NOMO-1 treated with DMSO at 0.1 percent for 48 hours (cell line): Measurements from ENCODE around the gene RILPL2.
"Not testable (repeated sequence)": the region's sequence is repeated elsewhere in the genome, so short reads cannot be mapped to it uniquely, and the experiment has no call there.

Experiments
- DNase-seq: peaks from one replicate; lab custom pipeline; 2025; ENCODE audit not compliant: unreplicated experiment; lab: John Stamatoyannopoulos, UW

The RILPL2 gene, protein sequence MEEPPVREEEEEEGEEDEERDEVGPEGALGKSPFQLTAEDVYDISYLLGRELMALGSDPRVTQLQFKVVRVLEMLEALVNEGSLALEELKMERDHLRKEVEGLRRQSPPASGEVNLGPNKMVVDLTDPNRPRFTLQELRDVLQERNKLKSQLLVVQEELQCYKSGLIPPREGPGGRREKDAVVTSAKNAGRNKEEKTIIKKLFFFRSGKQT

DNA sequence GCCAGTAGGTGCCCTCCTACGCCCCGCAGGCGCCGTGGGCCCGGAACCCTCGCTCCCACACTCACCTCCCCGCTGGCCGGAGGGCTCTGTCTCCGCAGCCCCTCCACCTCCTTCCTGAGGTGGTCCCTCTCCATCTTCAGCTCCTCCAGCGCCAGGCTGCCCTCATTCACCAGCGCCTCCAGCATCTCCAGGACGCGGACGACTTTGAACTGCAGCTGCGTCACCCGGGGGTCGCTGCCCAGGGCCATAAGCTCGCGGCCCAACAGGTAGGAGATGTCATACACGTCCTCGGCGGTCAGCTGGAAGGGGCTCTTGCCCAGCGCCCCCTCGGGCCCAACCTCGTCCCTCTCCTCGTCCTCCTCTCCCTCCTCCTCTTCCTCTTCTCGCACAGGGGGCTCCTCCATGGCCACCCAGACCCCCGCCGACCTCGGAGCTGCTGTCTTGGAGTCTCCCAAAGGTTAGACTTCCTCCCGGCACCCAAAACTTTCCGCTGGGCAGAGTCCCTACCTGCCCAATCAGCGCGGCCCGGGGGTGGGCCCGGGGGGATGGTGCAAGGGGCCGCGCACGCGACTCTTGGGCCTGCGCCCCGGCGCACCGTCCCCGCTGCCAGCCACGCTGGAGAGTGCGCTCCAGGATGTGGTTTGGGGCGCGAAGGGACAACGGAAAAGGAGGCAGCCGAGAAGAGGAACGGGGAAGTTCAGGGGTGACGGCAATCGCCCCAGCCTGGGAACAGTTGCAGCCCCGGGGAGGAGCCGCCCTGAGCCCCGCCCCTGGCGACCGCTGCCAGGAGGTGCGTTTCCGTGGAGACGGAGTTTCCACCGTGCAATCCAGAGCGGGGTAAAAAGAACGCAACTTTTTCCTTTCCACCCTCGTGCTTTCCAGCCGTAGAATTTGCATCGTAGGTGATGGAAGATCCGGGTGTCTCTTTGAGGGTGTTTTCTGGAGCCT lies at the start of gene RILPL2:
Gene RILPL2 (minus strand): TSS at position 668 of the 948 bp plus-strand sequence. CDS start 264 bp downstream, at position 404.
- peak; percentile 99 for DNase-seq

DNA sequence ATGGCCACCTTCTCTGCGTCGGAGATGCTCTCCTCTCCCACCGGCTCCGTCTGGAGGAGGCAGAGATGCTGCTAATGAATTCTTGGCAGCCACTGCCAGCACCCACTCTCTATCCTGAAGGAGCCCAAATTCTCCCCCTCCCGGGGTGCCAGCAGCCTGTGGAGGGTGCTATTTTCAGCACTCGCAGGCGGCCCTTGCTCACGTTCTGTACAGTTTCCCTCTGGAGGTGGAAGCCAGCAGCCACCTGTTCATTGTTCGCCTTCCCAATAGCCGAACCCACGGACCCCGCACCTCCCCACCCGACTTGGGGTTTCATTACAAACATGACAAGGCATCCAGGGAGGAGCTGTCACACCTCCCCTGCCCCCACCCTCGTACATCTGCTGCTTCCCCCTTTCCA lies 49.3 kb upstream of the RILPL2 start:
- DNase-seq: no peak

DNA sequence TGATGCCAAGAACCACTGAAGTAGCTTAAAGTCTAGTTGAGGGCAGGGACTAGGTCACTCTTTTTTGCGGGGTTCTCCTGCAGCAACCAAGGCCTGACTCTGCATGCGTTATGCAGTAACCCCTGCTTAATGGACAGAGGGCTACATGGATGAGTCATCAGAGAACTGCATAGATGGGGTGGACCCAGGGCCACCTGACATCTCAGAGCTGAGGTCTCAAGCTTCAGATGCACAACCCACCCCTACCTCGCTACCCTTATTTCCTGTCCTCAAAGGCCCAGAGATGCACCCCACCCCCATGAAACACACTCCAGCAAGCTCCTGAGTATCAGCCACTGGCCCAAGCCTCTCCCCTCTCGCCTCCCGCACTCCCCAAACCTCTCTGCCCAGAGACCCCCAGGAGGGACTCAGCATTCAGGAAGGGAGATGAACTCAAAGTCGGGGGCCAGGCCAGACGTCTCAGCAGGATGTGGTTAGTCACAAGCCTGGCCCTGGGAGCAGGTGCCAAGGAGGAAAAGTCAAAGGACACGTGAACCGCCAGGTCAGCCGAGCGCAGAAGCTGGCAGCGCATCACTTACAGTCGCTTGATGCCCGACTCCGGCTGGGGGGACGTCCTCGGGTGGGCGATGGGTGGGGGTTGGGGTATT lies 47.2 kb upstream of the RILPL2 start:
- DNase-seq: no peak

DNA sequence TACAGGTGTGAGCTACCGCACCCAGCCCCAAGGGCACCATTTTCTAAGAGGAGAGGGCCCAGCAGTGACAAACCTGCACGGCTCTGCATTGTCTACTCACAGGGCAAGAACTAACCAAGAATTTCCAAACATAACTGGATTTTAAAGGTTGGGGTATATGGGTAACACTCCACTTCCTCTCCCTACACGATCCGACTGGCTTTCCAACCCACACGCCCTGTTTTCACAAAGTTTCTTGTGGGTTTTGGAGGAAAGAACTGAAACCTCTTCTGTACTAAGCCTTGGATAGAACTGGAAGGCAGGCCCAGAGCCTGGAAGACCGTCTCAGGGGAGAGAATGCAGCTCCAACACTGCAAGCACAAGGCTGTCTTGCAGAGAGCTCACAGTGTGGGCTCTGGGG lies 46.4 kb upstream of the RILPL2 start:
- no peak for DNase-seq

DNA sequence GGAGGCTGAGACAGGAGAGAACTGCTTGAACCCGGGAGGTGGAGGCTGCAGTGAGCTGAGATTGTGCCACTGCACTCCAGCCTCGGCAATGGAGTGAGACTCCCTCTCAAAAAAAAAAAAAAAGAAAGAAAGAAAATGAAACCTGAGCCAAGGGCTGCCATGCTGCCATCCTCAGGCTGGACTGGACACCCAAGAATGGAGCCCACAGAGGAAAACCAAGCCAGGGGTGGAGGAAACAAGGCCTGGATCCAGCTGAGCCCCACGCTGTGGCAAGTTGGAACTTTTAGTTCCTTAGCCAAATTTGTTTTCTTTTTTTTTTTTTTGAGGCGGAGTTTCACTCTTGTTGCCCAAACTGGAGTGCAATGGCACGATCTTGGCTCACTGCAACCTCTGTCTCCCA lies 44.8 kb upstream of the RILPL2 start:
- DNase-seq: not testable (repeated sequence)

DNA sequence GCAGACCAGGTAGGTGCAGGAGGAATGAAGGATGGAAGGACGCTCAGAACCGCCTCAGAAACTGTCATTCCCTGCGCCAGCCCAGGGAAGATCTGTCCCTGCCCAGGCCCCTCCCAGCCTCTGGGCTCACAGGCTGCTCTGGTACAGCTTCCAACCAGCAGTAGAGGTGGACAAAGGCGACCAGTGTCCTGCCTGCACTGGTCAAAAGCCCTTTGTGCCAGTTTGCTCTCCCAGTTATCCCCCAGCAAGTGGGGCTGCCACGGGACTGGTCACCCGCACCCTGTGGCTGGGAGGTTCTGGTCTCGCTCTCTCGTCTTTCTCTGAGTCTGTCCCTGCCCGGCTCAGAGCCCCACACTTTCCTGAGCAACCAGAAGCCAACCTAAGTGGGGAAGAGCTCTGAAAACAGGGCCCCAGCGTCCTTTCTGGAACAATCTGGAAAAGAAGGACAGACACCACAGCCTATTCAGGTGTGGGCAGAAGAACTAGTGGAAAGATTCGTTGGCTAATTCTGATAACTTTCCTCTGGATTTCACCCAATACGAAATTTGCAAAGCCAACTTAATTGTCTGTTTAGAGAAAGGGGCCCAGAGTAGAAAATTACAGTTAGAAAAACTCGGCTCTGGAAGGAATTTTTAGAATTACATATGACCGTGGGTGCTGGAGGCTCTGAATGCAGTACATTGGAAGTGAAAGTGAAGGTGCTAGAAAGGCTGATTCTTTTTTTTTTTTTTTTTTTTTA lies 43.1 kb upstream of the RILPL2 start:
- DNase-seq: no peak

DNA sequence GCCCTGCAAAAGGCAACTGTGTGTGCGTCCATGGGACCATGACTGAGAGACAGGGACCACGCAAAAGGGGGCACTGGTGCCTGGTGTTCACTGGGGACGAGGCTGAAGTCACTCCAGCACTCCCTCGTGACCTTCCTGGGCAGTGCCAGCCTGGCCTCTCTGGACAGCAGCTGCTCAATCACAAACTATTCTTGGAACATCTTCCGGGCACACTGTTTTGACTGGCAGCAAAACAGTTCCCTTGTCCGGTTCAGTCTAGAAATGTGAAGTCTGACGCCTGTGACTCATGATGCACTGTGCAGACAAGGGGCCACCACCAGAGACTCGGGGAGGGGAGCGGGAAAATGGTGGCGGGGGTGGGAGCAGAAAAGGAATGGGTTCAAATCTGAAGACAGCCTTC lies 42.3 kb upstream of the RILPL2 start:
- DNase-seq: no peak

DNA sequence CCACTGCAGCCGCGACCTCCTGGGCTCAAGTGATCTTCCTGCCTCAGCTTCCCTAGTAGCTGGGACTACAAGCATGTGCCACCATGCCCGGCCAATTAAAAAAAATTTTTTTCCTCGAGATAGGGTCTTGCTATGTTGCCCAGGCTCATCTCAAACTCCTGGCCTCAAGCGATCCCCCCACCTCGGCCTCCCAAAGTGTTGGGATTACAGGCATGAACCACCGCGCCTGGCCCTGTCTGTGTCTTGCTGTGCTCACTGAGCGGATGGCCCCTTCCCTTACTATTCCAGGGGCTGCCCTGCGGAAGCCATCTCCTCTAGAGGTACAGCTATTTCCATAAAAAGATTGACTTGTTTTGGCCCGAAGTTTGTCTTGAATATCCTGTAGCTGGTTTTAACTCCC lies 41.6 kb upstream of the RILPL2 start:
- DNase-seq: no peak

DNA sequence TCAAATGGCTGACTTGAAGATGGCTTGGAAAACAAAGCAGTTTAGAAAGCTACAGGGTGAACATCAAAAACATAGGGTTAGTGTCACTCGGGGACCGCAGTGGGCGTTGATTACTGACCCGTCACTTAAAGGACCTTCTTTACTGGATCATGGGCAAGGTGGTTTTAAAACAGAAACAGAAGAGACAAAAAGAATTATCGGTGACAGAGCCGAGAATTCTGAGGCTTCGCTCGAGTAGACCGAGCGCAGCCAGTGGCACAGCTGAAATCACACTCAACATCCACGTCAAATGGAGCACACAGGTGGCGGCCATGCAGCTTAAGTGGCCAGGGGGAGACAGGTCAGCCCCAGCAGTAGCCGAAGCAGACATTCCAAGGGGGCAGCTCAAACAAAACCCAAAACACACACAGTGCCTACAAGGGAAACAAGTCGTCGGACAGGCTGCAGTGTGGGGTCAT lies 38.8 kb upstream of the RILPL2 start:
- no peak for DNase-seq

DNA sequence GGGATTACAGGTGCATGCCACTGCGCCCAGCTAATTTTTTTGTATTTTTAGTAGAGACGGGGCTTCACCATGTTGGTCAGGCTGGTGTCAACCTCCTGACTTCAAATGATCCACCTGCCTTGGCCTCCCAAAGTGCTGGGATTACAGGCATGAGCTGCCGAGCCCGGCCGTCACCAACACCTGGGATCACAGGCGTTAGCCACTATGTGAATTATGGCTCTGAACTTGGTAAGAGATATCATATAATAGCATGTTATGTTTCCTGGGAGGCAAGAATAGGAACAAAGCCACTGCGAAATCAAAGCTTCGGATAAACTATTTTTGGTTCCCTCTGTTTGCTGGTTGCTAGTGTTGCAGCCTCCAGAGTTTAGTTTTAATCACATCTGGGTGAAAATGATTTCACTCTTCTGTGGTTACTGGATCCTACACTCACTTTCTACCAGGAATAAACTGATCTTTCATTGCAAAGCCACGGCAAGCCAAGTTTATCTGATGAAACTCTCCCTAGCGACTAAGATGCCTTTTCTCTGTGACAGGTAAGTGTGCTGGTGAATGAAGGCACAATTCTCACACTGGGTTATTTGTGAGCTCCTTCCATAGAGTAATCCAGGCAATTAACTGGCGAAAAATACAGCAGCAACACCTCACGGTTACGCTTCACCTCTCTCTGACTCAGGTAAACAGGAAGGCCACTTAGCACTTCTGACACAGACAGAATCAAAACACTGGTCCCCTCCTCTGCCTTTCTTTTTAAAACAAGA lies 38.2 kb upstream of the RILPL2 start:
- DNase-seq: no peak

DNA sequence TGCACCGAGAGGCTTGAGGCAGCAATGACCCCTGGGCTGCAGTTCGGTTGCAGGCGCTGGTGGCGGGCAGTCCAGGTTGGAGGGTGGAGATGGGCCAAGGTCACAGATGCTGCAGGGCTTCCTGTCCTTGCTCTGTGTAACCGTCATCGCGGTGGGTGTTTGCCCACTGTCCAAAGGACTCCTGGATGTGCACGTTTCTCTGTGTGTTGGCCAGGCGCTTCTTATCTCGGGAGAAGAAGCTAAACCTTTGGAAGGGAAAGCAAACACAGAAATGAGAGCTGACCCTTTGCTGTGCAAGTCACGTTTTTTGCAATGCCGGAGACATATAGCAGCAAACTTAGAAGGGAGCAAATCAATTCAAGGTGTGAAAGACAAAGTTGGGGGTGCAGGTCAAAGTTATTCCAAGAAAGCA lies 36.0 kb upstream of the RILPL2 start:
- no peak for DNase-seq

DNA sequence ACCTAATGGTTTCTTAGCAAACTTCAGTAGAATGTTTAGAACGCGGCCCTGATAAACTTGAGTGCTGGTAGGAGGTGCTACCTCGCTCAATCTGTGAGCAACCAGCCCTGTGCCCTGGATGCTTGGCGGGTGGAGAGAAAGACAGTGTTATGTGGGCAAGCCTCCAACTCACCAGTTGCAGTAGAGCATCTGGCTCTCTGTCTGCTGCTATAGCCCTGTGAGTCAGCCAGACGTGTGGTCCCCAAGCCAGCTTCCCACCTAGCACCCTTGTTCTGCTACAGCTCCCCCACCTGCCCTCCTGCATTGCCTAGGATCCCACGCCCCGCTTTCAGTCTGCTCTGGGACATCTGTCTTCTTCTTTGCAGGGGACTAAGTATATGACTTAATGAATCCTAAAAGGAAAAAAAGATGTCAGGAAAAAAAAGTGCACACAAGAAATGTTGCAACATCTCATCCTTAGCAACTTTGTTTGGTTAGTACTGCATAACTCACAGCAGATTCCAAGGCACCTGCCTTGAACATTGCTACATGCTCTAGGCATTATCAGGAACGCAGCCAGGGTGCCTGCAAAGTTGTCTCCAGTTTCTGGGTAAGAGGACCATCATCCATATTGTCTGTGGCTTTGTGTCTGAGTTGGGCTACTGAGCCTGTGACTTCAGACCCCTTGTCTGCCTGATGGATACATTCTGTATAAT lies 35.0 kb upstream of the RILPL2 start:
- DNase-seq: no peak

DNA sequence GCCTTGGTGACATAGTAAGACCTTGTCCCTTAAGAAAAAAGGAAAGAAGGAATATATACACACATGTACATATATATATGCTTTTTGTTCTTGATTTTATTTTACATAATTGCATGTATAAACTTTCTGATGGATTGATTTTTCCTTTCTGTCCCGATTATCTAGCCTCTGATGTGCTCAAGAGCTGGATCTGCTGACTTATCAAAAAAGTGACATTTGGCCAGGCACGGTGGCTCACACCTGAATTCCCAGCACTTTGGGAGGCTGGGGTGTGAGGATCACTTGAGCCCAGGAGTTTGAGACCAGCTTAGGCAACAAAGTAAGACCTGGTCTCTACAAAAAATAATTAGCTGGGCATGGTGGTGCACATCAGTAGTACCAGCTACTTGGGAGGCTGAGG lies 33.5 kb upstream of the RILPL2 start:
- no peak for DNase-seq

DNA sequence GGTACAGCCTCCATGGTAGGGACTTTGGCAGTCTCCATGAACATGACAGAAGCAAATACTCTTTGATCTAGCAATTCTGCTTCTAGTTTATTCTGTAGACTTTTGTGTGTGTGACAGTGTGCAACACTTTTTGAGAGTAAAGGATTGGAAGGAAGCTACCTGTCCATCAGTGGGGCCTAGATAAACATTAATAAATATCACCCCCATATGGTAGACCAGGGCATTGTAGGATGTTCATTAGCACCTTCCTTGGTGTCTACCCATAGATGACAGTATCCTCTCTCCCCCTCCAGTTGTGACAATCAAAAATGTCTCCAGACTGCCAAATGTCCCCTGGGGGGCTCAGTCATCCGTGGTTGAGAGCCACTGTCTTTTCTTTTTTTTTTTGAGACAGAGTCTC lies 32.3 kb upstream of the RILPL2 start:
- peak; percentile 25 for DNase-seq

DNA sequence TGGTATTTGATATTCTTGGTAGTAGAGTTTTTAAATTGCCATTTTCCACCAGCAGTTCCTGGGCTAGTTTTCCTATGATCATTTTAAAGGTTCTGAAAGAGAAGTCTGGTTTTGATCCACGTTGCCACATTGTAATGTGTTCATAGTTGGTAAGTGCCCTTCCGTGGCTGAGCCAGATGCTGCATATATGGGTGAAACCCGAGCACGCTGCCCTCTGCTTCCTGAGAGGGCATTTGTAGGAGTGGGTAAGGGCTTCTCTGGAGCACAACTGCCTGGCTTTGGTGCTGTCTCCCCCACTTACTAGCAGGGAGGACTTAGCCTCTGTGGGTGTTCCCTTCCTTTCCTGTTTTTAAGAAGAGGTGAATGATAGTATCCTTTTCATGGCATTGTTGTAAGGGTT lies 28.6 kb upstream of the RILPL2 start:
- no peak for DNase-seq

DNA sequence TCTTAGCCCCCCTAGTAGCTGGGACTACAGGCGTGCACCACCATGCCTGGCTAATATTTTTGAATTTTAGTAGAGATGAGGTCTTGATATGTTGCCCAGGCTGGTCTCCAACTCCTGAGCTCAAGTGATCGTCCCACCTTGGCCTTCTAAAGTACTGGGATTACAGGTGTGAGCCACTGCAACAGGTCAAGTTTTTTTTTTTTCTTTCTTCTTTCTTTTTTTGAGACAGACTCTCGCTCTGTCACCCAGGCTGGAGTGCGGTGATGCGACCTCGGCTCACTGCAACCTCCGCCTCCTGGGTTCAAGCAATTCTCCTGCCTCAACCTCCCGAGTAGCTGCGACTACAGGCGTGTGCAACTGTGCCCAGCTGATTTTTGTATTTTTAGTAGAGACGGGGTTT lies 26.7 kb upstream of the RILPL2 start:
- not testable (repeated sequence) for DNase-seq

DNA sequence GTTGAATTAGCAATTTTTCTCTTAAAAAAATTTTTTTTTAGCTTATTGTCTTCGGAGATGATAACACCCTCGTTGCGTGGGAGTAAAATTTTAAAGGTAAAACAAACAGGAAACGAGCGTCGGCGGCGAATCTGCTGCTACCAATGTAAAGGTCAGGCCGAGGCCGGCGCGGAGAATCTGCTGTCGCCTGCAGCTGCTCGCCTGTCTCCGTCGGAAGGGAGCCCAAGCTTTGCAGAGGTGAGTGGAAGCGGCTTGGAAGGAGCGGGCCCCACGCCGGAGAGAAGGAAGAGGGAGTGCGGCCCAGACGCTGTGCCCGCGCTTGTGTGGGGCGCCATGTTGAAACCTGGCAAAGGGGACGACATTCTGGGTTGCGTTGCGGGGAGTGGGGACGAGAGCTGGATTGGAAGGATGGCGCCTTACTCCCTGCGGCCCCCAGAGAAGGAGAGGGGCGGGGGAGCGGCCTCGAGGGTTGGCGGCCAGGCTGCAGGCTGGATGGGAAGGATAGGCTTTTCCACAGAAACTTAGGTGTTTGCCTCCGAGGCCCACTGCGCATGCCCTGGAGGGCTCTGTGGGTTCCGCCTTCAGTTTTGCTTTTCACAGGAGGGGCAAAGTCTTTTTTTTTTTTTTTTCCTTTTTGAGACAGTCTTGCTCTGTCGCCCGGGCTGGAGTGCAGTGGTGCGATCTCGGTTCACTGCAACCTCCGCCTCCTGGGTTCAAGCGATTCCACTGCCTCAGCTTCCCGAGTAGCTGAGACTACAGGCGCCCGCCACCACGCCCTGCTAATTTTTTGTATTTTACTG lies 21.7 kb upstream of the RILPL2 start, which contains the start of gene SNRNP35:
Gene SNRNP35 (plus strand): TSS at position 160 of the 800 bp plus-strand sequence. CDS start 7,402 bp downstream, outside the sequence.
- peak; percentile 80 for DNase-seq

DNA sequence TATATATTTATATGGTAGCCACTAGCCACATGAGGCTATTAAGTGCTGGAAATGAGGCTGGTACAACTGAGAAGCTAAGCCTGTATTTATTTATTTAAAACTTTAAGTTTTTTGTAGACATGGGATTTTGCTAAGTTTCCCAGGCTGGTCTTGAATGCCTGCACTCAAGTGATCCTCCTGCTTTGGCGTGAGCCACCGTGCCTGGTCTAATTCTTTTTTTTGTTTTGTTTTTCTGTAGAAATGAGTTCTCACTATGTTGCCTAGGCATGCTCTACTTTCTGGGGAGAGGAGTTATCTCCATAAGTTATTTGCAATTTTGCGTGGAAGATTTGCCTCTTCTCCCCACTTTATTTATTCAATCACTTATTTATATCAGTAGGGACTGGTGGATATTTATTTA lies 16.7 kb upstream of the RILPL2 start:
- peak; percentile 73 for DNase-seq

DNA sequence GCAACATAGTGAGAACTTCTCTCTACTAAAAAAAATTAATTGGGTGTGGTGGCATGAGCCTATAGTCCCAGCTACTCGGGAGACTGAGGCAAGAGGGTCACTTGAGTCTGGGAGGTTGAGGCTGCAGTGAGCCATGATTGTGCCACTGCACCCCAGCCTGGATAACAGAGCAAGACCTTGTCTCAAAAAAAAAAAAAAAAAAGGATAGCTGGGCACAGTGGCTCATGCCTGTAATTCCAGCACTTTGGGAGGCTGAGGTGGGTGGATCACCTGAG lies 15.7 kb upstream of the RILPL2 start:
- DNase-seq: not testable (repeated sequence)
